Caco-2 (cell line): Measurements from ENCODE around the gene MCFD2. TPM values are rescaled to one million over a fixed set of nuclear protein-coding genes. Genes with fewer than 3 reads are reported as not detected.

Experiments used
- BruUV-seq: library from RNA; stranded (reverse); fragments of 400-500 nt; replicated peaks from 2 replicates; lab custom pipeline; 2021; lab: Mats Ljungman, UMichigan
- CTCF ChIA-PET: fragments of 300-600 bp; sonication (Branson Sonifier 250); formaldehyde crosslinking; loops from one replicate; lab custom pipeline; 2022; ENCODE audit warnings: antibody characterized with exemption; lab: Charles Lee
- POLR2A ChIA-PET: fragments of 300-600 bp; sonication (Branson Sonifier 250); formaldehyde crosslinking; loops from one replicate; lab custom pipeline; 2022; ENCODE audit warnings: antibody characterized with exemption; lab: Charles Lee
- DNase-seq, 2 experiments: peaks; one replicate each; pipeline versions ENCODE4 v3.0.0 to v3.0.0-alpha.2; 2020 to 2022
- H3K27me3 ChIP-seq: replicated peaks from 2 replicates; pipeline ENCODE4 v1.6.0; 2011; ENCODE audit warnings: low read length; ENCODE audit not compliant: control insufficient read depth, insufficient read depth
- H3K36me3 ChIP-seq: 2 replicates; pipeline ENCODE4 v1.5.1; 2011; ENCODE audit warnings: low read length; ENCODE audit not compliant: control insufficient read depth, insufficient read depth
- H3K4me1 ChIP-seq: fragments of 250-450 bp; sonication (Bioruptor Pico); 2 replicates; pipeline ENCODE4 v1.5.1; 2020; ENCODE audit warnings: mild to moderate bottlenecking
- H3K4me3 ChIP-seq: 2 replicates; pipeline ENCODE4 v1.5.1; 2011; ENCODE audit warnings: low read depth, mild to moderate bottlenecking, control low read depth, low read length
- H3K9me3 ChIP-seq: fragments of 250-450 bp; sonication (Bioruptor Pico); 2 replicates; pipeline ENCODE4 v1.5.1; 2020; ENCODE audit warnings: mild to moderate bottlenecking, moderate library complexity
- H3K27ac Mint-ChIP-seq: one replicate; pipeline ENCODE4 v1.8.0; 2022; ENCODE audit warnings: mixed read lengths; ENCODE audit not compliant: unreplicated experiment
- H3K27me3 Mint-ChIP-seq: one replicate; pipeline ENCODE4 v1.8.0; 2022; ENCODE audit warnings: mixed read lengths; ENCODE audit not compliant: insufficient read depth, unreplicated experiment
- H3K36me3 Mint-ChIP-seq: one replicate; pipeline ENCODE4 v1.8.0; 2022; ENCODE audit warnings: mild to moderate bottlenecking, mixed read lengths; ENCODE audit not compliant: insufficient read depth, unreplicated experiment
- H3K4me1 Mint-ChIP-seq: one replicate; pipeline ENCODE4 v1.8.0; 2022; ENCODE audit warnings: low read depth, mixed read lengths; ENCODE audit not compliant: unreplicated experiment
- H3K4me3 Mint-ChIP-seq: one replicate; pipeline ENCODE4 v1.8.0; 2022; ENCODE audit warnings: mild to moderate bottlenecking, moderate library complexity, mixed read lengths; ENCODE audit not compliant: unreplicated experiment
- H3K9me3 Mint-ChIP-seq: one replicate; pipeline ENCODE4 v1.8.0; 2022; ENCODE audit warnings: mixed read lengths; ENCODE audit not compliant: unreplicated experiment
- CTCF ChIP-seq, 2 experiments: fragments of 200-600 bp in 1 of 2; IDR thresholded peaks; 1 replicate in 1 of 2; 2 replicates in 1 of 2; pipeline versions ENCODE4 v1.5.1 to v1.8.0; 2011 to 2022; ENCODE audit warnings: antibody characterized with exemption in 1 of 2, control low read depth in 1 of 2, inconsistent platforms in 1 of 2, low read depth in 1 of 2, low read length in 1 of 2, mild to moderate bottlenecking in 1 of 2, moderate library complexity in 1 of 2; ENCODE audit not compliant: insufficient read depth in 1 of 2, severe bottlenecking in 1 of 2, unreplicated experiment in 1 of 2
- intact Hi-C: fragments of 100-400 bp; cut with micrococcal nuclease; formaldehyde crosslinking; loops from one replicate; pipeline ENCODE4 v1.10.0; 2022; ENCODE audit not compliant: unreplicated experiment
- total RNA-seq: library from RNA; stranded (reverse); gene quantifications from 2 replicates; pipeline ENCODE4 v1.2.3, GENCODE V29; 2022

The MCFD2 gene
- total RNA-seq, 1 experiment from 2014 or later = 156 TPM

GRCh38 chr2:46856336-46856735 is 59.3 kb downstream of the MCFD2 start:
- Mint-ChIP-seq H3K27me3 (no peaks in the 10 kb centered on the region), H3K9me3 (no peaks in the 10 kb centered on the region), H3K4me1 (peaks cover 14% of the 10 kb centered on the region), H3K27ac (no peak overlapping the region), H3K4me3 (no peak overlapping the region), H3K36me3 (no peaks in the 10 kb centered on the region)
- no peak for TF ChIP-seq CTCF (IDR thresholded peaks at IDR 0.05; ENCODE audit: insufficient read depth in 1 of 2, low read depth in 1 of 2, low read length in 1 of 2, severe bottlenecking in 1 of 2, unreplicated experiment in 1 of 2)
- no peak overlapping the region for H3K4me3 ChIP-seq
- BruUV-seq = no TSS peak
- no peaks in the 10 kb centered on the region for H3K27me3 ChIP-seq
- CTCF ChIA-PET = no interaction called here
- H3K9me3 ChIP-seq = no peaks in the 10 kb centered on the region
- H3K4me1 ChIP-seq = peaks cover 25% of the 10 kb centered on the region
- H3K36me3 ChIP-seq = no peaks in the 10 kb centered on the region
- POLR2A ChIA-PET = no interaction called here
- DNase-seq = no peak
- intact Hi-C loops = no loop called here

GRCh38 chr2:46855805-46856204 is 59.8 kb downstream of the MCFD2 start:
- BruUV-seq = no TSS peak
- Histone ChIP-seq H3K9me3 (no peaks in the 10 kb centered on the region), H3K4me3 (no peak overlapping the region), H3K4me1 (peaks cover 25% of the 10 kb centered on the region), H3K36me3 (no peaks in the 10 kb centered on the region), H3K27me3 (no peaks in the 10 kb centered on the region)
- ChIA-PET POLR2A (no interaction called here), CTCF (no interaction called here)
- Mint-ChIP-seq H3K4me1 (peaks cover 14% of the 10 kb centered on the region), H3K9me3 (no peaks in the 10 kb centered on the region), H3K4me3 (no peak overlapping the region), H3K27ac (no peak overlapping the region), H3K36me3 (no peaks in the 10 kb centered on the region), H3K27me3 (no peaks in the 10 kb centered on the region)
- TF ChIP-seq CTCF (IDR thresholded peaks at IDR 0.05; ENCODE audit: insufficient read depth in 1 of 2, low read depth in 1 of 2, low read length in 1 of 2, severe bottlenecking in 1 of 2, unreplicated experiment in 1 of 2) = no peak
- intact Hi-C loops = no loop called here
- no peak for DNase-seq

GRCh38 chr2:46854260-46854659 is 61.3 kb downstream of the MCFD2 start:
- DNase-seq = peak in 1 of 2 experiments; percentile 12
- BruUV-seq = no TSS peak
- Mint-ChIP-seq H3K27ac (no peak overlapping the region), H3K36me3 (no peaks in the 10 kb centered on the region), H3K9me3 (no peaks in the 10 kb centered on the region), H3K4me1 (peaks cover 14% of the 10 kb centered on the region), H3K4me3 (no peak overlapping the region), H3K27me3 (no peaks in the 10 kb centered on the region)
- Histone ChIP-seq H3K4me1 (peaks cover 25% of the 10 kb centered on the region), H3K9me3 (no peaks in the 10 kb centered on the region), H3K27me3 (no peaks in the 10 kb centered on the region), H3K4me3 (no peak overlapping the region), H3K36me3 (no peaks in the 10 kb centered on the region)
- intact Hi-C loops = no loop called here
- POLR2A ChIA-PET = no interaction called here
- TF ChIP-seq CTCF (IDR thresholded peaks at IDR 0.05; ENCODE audit: insufficient read depth in 1 of 2, low read depth in 1 of 2, low read length in 1 of 2, severe bottlenecking in 1 of 2, unreplicated experiment in 1 of 2) = no peak
- CTCF ChIA-PET = no interaction called here
